ENCODE measurements around the gene ACTL6A. TPM values are rescaled to one million over a fixed set of nuclear protein-coding genes. Genes with fewer than 3 reads are reported as not detected.

Gene ACTL6A
- total RNA-seq, result 10 to 100 TPM; 31.3 to 66.6 TPM

GRCh38 chr3:179562591-179563270, at the start of gene ACTL6A:
TSS of gene ACTL6A (plus strand) at chr3:179562926. CDS start at chr3:179563093, 167 bp downstream.

GRCh38 chr3:179604321-179605078, 41.8 kb downstream of the ACTL6A start, which contains the start of the genes MRPL47 and NDUFB5:
TSS of gene MRPL47 (minus strand) at chr3:179604638. CDS start at chr3:179604624, 14 bp downstream.
TSS of gene NDUFB5 (plus strand) at chr3:179604794. CDS start at chr3:179604816, 22 bp downstream.

Small RNAs within 50 kb of the gene (small RNA-seq; reads per million reads assigned to genes)
- gene AC090425.1, result 0 to 0.21 reads per million in 2 donors
- gene RF01210, result 0 to 0.04 reads per million in 2 donors

Other genes with a start within 250 kb of the ACTL6A start
- 10 to 100 TPM; 27.2 to 36.6 TPM for gene ZNF639, start 239.9 kb upstream of the ACTL6A start, total RNA-seq
- 10 to 100 TPM; 34.4 to 36.6 TPM for gene MFN1, start 215.2 kb upstream of the ACTL6A start, total RNA-seq
- 100 to 1,000 TPM in 1 of 2 donors, 10 to 100 TPM in 1; 90.5 to 114 TPM for gene GNB4, start 111.5 kb upstream of the ACTL6A start, total RNA-seq
- 10 to 100 TPM; 34.4 to 44.3 TPM for gene MRPL47, start 41.7 kb downstream of the ACTL6A start, total RNA-seq
- 100 to 1,000 TPM in 1 of 2 donors, 10 to 100 TPM in 1; 78.5 to 104 TPM for gene NDUFB5, start 41.9 kb downstream of the ACTL6A start, total RNA-seq
- gene USP13, start 90.1 kb downstream of the ACTL6A start, total RNA-seq, result 10 to 100 TPM; 14.8 to 19.0 TPM

All from melanocyte of skin (primary cell).